Tibial nerve (tissue), 4 donors: ENCODE results near the gene CAMK1D.

Experiments used
- CTCF ChIP-seq, 5 experiments: fragments of 200-600 bp in 3 of 5; fragments of 450-650 bp in 2 of 5; sonication (generic) in 3 of 5; IDR thresholded peaks; one replicate each; pipeline ENCODE4 v1.5.1; 2016 to 2019; ENCODE audit warnings: antibody characterized with exemption in 5 of 5, mild to moderate bottlenecking in 3 of 5, moderate library complexity in 2 of 5
- EP300 ChIP-seq, 2 donors: sonication (generic); formaldehyde crosslinking; IDR thresholded peaks; one replicate each; pipeline ENCODE4 v1.6.1; 2017; ENCODE audit warnings: antibody characterized with exemption in 2 of 2, mild to moderate bottlenecking in 1 of 2
- POLR2A ChIP-seq, 2 donors: fragments of 450-650 bp; IDR thresholded peaks; one replicate each; pipeline ENCODE4 v1.6.1; 2017; ENCODE audit warnings: antibody characterized with exemption in 2 of 2, mild to moderate bottlenecking in 2 of 2, moderate library complexity in 2 of 2

- TF ChIP-seq CTCF (IDR thresholded peaks at IDR 0.05) = no peak
- no peak for TF ChIP-seq POLR2A (IDR thresholded peaks at IDR 0.05)
- TF ChIP-seq EP300 (IDR thresholded peaks at IDR 0.05) = no peak
These were observed 38.3 kb downstream of the CAMK1D start for GRCh38 chr10:12387561-12388210.
